HEK293 (cell line): ENCODE measurements around the gene CHI3L1.
A peak's percentile ranks its signal among the peaks of the same experiment; 100 is the strongest.

ENCODE experiments used
- GFI1B ChIP-seq: fragments of 450-650 bp; formaldehyde crosslinking; IDR thresholded peaks from 2 replicates; pipeline ENCODE4 v1.5.1; 2016; ENCODE audit warnings: missing biosample characterization, missing genetic modification characterization
- PBX3 ChIP-seq: sonication (generic); formaldehyde crosslinking; IDR thresholded peaks from 2 replicates; pipeline ENCODE4 v1.8.1; 2022; ENCODE audit warnings: mild to moderate bottlenecking, moderate library complexity, missing genetic modification reagents
- PRDM1 ChIP-seq: fragments of 450-650 bp; formaldehyde crosslinking; IDR thresholded peaks from 2 replicates; pipeline ENCODE4; 2016; ENCODE audit warnings: missing biosample characterization, missing genetic modification characterization
- PRDM10 ChIP-seq: fragments of 450-650 bp; formaldehyde crosslinking; IDR thresholded peaks from 2 replicates; pipeline ENCODE4 v1.5.1; 2016; ENCODE audit warnings: missing biosample characterization, missing genetic modification characterization
- PRDM4 ChIP-seq: fragments of 450-650 bp; formaldehyde crosslinking; IDR thresholded peaks from 2 replicates; pipeline ENCODE4 v1.5.1; 2017; ENCODE audit warnings: missing biosample characterization, missing genetic modification characterization
- ZBTB7A ChIP-seq: fragments of 450-650 bp; formaldehyde crosslinking; IDR thresholded peaks from 2 replicates; pipeline ENCODE4 v1.5.1; 2016; ENCODE audit warnings: low read depth, missing biosample characterization, missing genetic modification characterization
- ZIC2 ChIP-seq: fragments of 450-650 bp; formaldehyde crosslinking; IDR thresholded peaks from 2 replicates; pipeline ENCODE4 v1.5.1; 2016; ENCODE audit warnings: missing biosample characterization, missing genetic modification characterization
- ZNF221 ChIP-seq: fragments of 450-650 bp; formaldehyde crosslinking; IDR thresholded peaks from 2 replicates; pipeline ENCODE4 v1.5.1; 2017; ENCODE audit warnings: missing biosample characterization, missing genetic modification characterization, borderline replicate concordance
- ZNF23 ChIP-seq: fragments of 450-650 bp; formaldehyde crosslinking; IDR thresholded peaks from 2 replicates; pipeline ENCODE4 v1.5.1; 2016; ENCODE audit warnings: missing biosample characterization, missing genetic modification characterization, borderline replicate concordance
- ZNF362 ChIP-seq: fragments of 450-650 bp; formaldehyde crosslinking; IDR thresholded peaks from 2 replicates; pipeline ENCODE4 v1.5.1; 2016; ENCODE audit warnings: missing biosample characterization, missing genetic modification characterization
- ZNF433 ChIP-seq: fragments of 450-650 bp; formaldehyde crosslinking; IDR thresholded peaks from 2 replicates; pipeline ENCODE4 v1.5.1; 2016; ENCODE audit warnings: missing biosample characterization, missing genetic modification characterization, low read depth
- ZNF488 ChIP-seq: fragments of 450-650 bp; formaldehyde crosslinking; IDR thresholded peaks from 2 replicates; pipeline ENCODE4 v1.5.1; 2016; ENCODE audit warnings: missing biosample characterization, missing genetic modification characterization
- ZNF529 ChIP-seq: fragments of 450-650 bp; formaldehyde crosslinking; IDR thresholded peaks from 2 replicates; pipeline ENCODE4 v1.5.1; 2017; ENCODE audit warnings: missing genetic modification characterization, missing biosample characterization; ENCODE audit not compliant: insufficient replicate concordance
- ZNF530 ChIP-seq: fragments of 450-650 bp; formaldehyde crosslinking; IDR thresholded peaks from 2 replicates; pipeline ENCODE4 v1.5.1; 2016; ENCODE audit warnings: low read depth, missing biosample characterization, missing genetic modification characterization
- ZNF585B ChIP-seq: fragments of 450-650 bp; formaldehyde crosslinking; IDR thresholded peaks from 2 replicates; pipeline ENCODE4 v1.5.1; 2016; ENCODE audit warnings: missing biosample characterization, missing genetic modification characterization
- ZNF645 ChIP-seq: fragments of 450-650 bp; formaldehyde crosslinking; IDR thresholded peaks from 2 replicates; pipeline ENCODE4; 2016; ENCODE audit warnings: missing biosample characterization, missing genetic modification characterization
- ZNF654 ChIP-seq: fragments of 450-650 bp; formaldehyde crosslinking; IDR thresholded peaks from 2 replicates; pipeline ENCODE4 v1.5.1; 2016; ENCODE audit warnings: low read depth, missing biosample characterization, missing genetic modification characterization
- ZNF707 ChIP-seq: fragments of 450-650 bp; formaldehyde crosslinking; IDR thresholded peaks from 2 replicates; pipeline ENCODE4 v1.5.1; 2016; ENCODE audit warnings: missing biosample characterization, missing genetic modification characterization
- ZNF830 ChIP-seq: fragments of 450-650 bp; IDR thresholded peaks from 2 replicates; pipeline ENCODE4 v1.5.0; 2018; ENCODE audit warnings: missing biosample characterization, missing genetic modification characterization, low read depth, mild to moderate bottlenecking, moderate library complexity
- ZSCAN30 ChIP-seq: fragments of 450-650 bp; IDR thresholded peaks from 2 replicates; pipeline ENCODE4 v1.5.1; 2018; ENCODE audit warnings: missing biosample characterization, mild to moderate bottlenecking, missing genetic modification characterization, moderate library complexity
- TF ChIP-seq, protein P1 (sequence below): fragments of 450-650 bp; formaldehyde crosslinking; IDR thresholded peaks from 2 replicates; pipeline ENCODE4 v1.5.1; 2016; ENCODE audit warnings: missing biosample characterization, missing genetic modification characterization, low read depth
- TF ChIP-seq, protein P2 (sequence below): fragments of 450-650 bp; formaldehyde crosslinking; IDR thresholded peaks from 2 replicates; pipeline ENCODE4 v1.5.0; 2017; ENCODE audit warnings: missing biosample characterization, missing genetic modification characterization, borderline replicate concordance
- TF ChIP-seq, protein P3 (sequence below): fragments of 450-650 bp; formaldehyde crosslinking; IDR thresholded peaks from 2 replicates; pipeline ENCODE4 v1.5.1; 2017; ENCODE audit warnings: missing biosample characterization, missing genetic modification characterization

CHI3L1 gene

DNA sequence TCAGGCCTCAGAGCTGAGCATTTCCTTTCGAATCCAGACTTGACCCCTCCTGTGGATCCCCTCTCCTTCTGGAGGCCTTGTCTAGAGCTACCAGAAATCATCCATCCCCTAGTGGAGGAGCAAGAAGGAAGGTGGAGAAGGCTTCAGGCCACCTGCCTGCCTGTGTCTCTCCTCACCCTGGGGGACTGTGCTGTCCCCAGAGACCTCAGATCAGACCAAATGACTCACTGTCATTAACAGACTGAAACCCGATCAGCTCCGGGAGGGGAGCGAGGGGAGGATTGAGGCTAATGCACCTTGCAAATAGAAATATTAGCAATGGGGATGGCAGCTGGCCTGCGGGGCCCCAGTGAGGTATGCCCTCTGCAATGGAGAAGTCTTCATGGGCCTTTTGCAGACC lies 12.9 kb downstream of the CHI3L1 start (continued):
- TF ChIP-seq ZNF362 (tag by site-specific recombination) (no peak), ZNF23 (no peak), ZNF530 (no peak), ZNF585B (tag by site-specific recombination) (no peak), PBX3 (CRISPR knock-in tag) (no peak), ZNF488 (tag by site-specific recombination) (no peak), ZNF830 (tag by site-specific recombination) (no peak), ZNF433 (tag by site-specific recombination) (no peak), ZIC2 (tag by site-specific recombination) (peak; percentile 42; the same call in 1 of the 2 replicates), GFI1B (tag by site-specific recombination) (no peak), ZNF221 (tag by site-specific recombination) (no peak), ZSCAN30 (tag by site-specific recombination) (no peak), ZNF654 (tag by site-specific recombination) (no peak), PRDM10 (tag by site-specific recombination) (peak; percentile 49), PRDM4 (tag by site-specific recombination) (no peak), ZBTB7A (no peak), ZNF645 (tag by site-specific recombination) (no peak), PRDM1 (tag by site-specific recombination) (no peak), ZNF707 (no peak), ZNF529 (no peak)
- TF ChIP-seq, protein P1, sequence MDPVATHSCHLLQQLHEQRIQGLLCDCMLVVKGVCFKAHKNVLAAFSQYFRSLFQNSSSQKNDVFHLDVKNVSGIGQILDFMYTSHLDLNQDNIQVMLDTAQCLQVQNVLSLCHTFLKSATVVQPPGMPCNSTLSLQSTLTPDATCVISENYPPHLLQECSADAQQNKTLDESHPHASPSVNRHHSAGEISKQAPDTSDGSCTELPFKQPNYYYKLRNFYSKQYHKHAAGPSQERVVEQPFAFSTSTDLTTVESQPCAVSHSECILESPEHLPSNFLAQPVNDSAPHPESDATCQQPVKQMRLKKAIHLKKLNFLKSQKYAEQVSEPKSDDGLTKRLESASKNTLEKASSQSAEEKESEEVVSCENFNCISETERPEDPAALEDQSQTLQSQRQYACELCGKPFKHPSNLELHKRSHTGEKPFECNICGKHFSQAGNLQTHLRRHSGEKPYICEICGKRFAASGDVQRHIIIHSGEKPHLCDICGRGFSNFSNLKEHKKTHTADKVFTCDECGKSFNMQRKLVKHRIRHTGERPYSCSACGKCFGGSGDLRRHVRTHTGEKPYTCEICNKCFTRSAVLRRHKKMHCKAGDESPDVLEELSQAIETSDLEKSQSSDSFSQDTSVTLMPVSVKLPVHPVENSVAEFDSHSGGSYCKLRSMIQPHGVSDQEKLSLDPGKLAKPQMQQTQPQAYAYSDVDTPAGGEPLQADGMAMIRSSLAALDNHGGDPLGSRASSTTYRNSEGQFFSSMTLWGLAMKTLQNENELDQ (tag by site-specific recombination), result no peak
- TF ChIP-seq, protein P2, sequence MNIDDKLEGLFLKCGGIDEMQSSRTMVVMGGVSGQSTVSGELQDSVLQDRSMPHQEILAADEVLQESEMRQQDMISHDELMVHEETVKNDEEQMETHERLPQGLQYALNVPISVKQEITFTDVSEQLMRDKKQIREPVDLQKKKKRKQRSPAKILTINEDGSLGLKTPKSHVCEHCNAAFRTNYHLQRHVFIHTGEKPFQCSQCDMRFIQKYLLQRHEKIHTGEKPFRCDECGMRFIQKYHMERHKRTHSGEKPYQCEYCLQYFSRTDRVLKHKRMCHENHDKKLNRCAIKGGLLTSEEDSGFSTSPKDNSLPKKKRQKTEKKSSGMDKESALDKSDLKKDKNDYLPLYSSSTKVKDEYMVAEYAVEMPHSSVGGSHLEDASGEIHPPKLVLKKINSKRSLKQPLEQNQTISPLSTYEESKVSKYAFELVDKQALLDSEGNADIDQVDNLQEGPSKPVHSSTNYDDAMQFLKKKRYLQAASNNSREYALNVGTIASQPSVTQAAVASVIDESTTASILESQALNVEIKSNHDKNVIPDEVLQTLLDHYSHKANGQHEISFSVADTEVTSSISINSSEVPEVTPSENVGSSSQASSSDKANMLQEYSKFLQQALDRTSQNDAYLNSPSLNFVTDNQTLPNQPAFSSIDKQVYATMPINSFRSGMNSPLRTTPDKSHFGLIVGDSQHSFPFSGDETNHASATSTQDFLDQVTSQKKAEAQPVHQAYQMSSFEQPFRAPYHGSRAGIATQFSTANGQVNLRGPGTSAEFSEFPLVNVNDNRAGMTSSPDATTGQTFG (tag by site-specific recombination), result no peak
- TF ChIP-seq, protein P3, sequence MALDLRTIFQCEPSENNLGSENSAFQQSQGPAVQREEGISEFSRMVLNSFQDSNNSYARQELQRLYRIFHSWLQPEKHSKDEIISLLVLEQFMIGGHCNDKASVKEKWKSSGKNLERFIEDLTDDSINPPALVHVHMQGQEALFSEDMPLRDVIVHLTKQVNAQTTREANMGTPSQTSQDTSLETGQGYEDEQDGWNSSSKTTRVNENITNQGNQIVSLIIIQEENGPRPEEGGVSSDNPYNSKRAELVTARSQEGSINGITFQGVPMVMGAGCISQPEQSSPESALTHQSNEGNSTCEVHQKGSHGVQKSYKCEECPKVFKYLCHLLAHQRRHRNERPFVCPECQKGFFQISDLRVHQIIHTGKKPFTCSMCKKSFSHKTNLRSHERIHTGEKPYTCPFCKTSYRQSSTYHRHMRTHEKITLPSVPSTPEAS (tag by site-specific recombination), result no peak
- TF ChIP-seq, all 188 proteins: peak for 16
